Left ventricle myocardium inferior (tissue), 1 donor: Measurements from ENCODE around the gene PIM3. TPM values are rescaled to one million over a fixed set of nuclear protein-coding genes. Genes with fewer than 3 reads are reported as not detected.

ENCODE experiments used
- DNase-seq: peaks from one replicate; pipeline ENCODE4 v3.0.0-alpha.2; 2020
- H3K27ac ChIP-seq: fragments of 200-600 bp; replicated peaks from 2 replicates; pipeline ENCODE4 v1.8.0; 2021
- H3K27me3 ChIP-seq: fragments of 200-600 bp; 2 replicates; pipeline ENCODE4 v1.8.0; 2021; ENCODE audit warnings: low read depth
- H3K36me3 ChIP-seq: fragments of 200-600 bp; 2 replicates; pipeline ENCODE4 v1.8.0; 2021
- H3K4me1 ChIP-seq: fragments of 200-600 bp; 2 replicates; pipeline ENCODE4 v1.8.0; 2021
- H3K4me3 ChIP-seq: fragments of 200-600 bp; 2 replicates; pipeline ENCODE4 v1.8.0; 2021; ENCODE audit warnings: mild to moderate bottlenecking, moderate library complexity
- H3K9me3 ChIP-seq: fragments of 200-600 bp; replicated peaks from 2 replicates; pipeline ENCODE4 v1.8.0; 2021
- intact Hi-C: fragments of 100-400 bp; cut with micrococcal nuclease; formaldehyde crosslinking; loops from one replicate; pipeline ENCODE4 v1.11.0; 2022
- long read RNA-seq: library from polyadenylated mRNA; unstranded; transcript quantifications from one replicate; pipeline ENCODE4 v2.0.0, GENCODE V29; 2021
- total RNA-seq: library from RNA; stranded (reverse); fragmentation: NEBNext Ultra II Directional; extraction: Animal tissue kit (Norgen Biotek cat#: 25700); gene quantifications from one replicate; pipeline ENCODE4 v1.2.1, GENCODE V29; 2021
- TF ChIP-seq, protein P1 (sequence below): fragments of 200-600 bp; IDR thresholded peaks from 2 replicates; pipeline ENCODE4 v1.8.0; 2021; ENCODE audit warnings: antibody characterized with exemption, mild to moderate bottlenecking, borderline replicate concordance
- donor health status: DM: no; HTN: yes; CAD: no; lungs with severe emphysema.

Gene PIM3
- 57.1 TPM for total RNA-seq
- long read RNA-seq, transcript PIM3-201 (6 exons, 2,369 nt): major isoform, 388 of 495 reads
- long read RNA-seq, partial matches to known transcripts: 78 of 495 reads
- long read RNA-seq, other reads (novel, unspliced or antisense): 29 of 495 reads

DNA sequence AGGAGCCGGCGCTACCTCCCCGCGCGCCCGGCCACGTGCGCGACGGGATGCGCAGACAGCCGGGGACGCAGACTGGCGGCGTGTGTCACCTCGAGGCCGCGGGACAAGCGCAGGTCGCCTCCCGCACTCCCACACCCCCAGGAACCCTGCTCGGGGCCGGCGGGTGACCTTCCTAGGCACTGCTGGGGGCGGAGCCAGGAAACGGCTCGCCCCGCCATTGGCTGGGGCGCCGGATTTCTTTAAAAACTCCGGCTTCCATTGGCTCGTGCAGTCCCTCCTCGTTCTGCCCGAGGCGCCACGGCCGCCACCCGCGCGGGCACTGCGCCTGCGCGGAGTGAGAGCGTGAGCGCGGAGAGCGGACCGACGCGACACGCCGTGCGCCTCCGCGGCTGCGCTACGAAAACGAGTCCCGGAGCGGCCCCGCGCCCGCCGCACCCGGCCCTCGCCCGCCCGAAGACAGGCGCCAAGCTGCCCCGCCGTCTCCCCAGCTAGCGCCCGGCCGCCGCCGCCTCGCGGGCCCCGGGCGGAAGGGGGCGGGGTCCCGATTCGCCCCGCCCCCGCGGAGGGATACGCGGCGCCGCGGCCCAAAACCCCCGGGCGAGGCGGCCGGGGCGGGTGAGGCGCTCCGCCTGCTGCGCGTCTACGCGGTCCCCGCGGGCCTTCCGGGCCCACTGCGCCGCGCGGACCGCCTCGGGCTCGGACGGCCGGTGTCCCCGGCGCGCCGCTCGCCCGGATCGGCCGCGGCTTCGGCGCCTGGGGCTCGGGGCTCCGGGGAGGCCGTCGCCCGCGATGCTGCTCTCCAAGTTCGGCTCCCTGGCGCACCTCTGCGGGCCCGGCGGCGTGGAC lies at the start of gene PIM3:
TSS of gene PIM3 (plus strand) at position 614 of the 846 bp plus-strand sequence. CDS start at position 790, 176 bp downstream.
- Histone ChIP-seq H3K36me3 (peaks cover 31% of the 10 kb centered on the region), H3K9me3 (no peaks in the 10 kb centered on the region), H3K27me3 (no peaks in the 10 kb centered on the region), H3K27ac (peak within 1 kb of the TSS; percentile 99), H3K4me1 (peaks cover 73% of the 10 kb centered on the region), H3K4me3 (peak within 1 kb of the TSS; percentile 96)
- TF ChIP-seq, protein P1, sequence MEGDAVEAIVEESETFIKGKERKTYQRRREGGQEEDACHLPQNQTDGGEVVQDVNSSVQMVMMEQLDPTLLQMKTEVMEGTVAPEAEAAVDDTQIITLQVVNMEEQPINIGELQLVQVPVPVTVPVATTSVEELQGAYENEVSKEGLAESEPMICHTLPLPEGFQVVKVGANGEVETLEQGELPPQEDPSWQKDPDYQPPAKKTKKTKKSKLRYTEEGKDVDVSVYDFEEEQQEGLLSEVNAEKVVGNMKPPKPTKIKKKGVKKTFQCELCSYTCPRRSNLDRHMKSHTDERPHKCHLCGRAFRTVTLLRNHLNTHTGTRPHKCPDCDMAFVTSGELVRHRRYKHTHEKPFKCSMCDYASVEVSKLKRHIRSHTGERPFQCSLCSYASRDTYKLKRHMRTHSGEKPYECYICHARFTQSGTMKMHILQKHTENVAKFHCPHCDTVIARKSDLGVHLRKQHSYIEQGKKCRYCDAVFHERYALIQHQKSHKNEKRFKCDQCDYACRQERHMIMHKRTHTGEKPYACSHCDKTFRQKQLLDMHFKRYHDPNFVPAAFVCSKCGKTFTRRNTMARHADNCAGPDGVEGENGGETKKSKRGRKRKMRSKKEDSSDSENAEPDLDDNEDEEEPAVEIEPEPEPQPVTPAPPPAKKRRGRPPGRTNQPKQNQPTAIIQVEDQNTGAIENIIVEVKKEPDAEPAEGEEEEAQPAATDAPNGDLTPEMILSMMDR: peak; percentile 5
- DNase-seq: peak; percentile 94
- intact Hi-C loops: no loop called here

DNA sequence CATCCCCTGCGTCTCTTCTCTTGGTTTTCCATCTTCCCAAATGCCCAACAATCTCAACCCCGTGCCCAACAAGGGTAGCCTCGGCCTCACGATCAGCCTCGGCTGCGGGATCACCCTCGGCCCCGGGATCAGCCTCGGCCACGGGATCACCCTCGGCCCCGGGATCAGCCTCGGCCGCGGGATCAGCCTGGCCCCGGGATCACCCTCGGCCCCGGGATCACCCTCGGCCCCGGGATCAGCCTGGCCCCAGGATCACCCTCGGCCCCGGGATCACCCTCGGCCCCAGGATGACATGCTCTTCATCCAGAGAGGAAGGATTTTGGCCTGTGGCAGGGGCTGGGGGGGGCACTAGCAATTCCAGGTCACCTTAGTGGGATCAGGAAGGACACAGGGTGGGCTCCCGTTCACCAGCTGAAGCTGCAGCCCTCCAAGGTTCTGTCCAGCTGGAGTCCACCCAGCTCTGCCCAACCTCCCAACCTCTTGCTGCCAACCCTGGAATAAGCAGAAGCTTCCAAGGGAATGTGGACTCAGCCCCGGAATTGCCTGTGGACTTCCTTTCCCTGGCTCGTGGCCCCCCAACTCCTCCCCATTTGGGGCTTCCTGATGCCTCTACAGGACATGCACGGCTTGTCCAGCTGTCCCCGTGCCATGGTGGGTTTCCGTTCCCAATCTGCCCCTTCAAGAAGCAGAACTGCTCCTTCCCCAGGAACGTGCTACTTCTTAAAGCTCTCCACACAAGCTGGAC lies 48.5 kb upstream of the PIM3 start:
- Histone ChIP-seq H3K27ac (no peak overlapping the region), H3K4me1 (peaks cover 6% of the 10 kb centered on the region), H3K9me3 (no peaks in the 10 kb centered on the region), H3K27me3 (no peaks in the 10 kb centered on the region), H3K4me3 (no peak overlapping the region), H3K36me3 (peaks cover 67% of the 10 kb centered on the region)
- intact Hi-C loops: no loop called here
- TF ChIP-seq, protein P1: no peak
- no peak for DNase-seq

DNA sequence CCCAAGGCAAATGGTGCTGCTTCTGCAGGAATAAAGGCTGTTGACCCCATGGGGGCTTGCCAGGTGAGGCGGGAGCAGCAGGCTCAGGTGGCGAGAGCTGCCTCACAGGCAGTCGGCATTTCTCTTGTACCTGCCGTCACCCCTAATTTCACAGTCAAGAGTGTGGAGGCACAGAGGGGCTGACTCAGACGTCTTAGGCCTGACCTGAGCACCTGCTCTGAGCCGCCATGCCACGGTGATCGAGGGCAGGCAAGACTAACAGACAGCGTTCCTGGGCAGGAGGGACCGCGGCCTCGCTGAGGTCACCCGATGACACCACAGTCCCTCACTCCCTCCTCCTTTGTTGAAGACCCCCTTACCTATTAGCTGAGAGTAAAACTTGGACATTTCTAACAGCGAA lies 47.5 kb upstream of the PIM3 start:
- Histone ChIP-seq H3K36me3 (peaks cover 57% of the 10 kb centered on the region), H3K27me3 (no peaks in the 10 kb centered on the region), H3K4me3 (no peak overlapping the region), H3K27ac (no peak overlapping the region), H3K4me1 (peaks cover 15% of the 10 kb centered on the region), H3K9me3 (no peaks in the 10 kb centered on the region)
- DNase-seq: no peak
- intact Hi-C loops: no loop called here
- TF ChIP-seq, protein P1: no peak

DNA sequence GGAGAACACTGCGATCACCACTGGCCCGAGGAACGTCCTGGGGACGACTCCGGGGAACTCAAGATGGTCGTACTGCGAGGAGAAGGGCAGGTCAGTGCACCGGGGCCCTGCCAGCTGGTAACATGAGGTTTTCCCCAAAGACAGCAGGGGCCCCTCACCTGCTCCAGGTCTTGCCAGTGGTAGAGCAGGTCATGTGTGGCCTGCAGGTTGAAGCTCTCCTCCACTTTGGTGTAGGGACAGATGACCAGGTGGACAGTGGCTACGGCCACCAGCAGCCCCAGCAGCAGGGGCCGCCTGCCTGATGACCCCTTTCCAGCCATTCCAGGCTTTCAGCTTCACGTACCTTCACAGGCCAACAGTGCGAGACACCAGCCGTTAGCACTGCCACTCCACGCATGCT lies 47.1 kb upstream of the PIM3 start:
- Histone ChIP-seq H3K9me3 (no peaks in the 10 kb centered on the region), H3K4me1 (peaks cover 16% of the 10 kb centered on the region), H3K27ac (no peak overlapping the region), H3K27me3 (no peaks in the 10 kb centered on the region), H3K4me3 (no peak overlapping the region), H3K36me3 (peaks cover 53% of the 10 kb centered on the region)
- TF ChIP-seq, protein P1: no peak
- intact Hi-C loops: no loop called here
- no peak for DNase-seq

DNA sequence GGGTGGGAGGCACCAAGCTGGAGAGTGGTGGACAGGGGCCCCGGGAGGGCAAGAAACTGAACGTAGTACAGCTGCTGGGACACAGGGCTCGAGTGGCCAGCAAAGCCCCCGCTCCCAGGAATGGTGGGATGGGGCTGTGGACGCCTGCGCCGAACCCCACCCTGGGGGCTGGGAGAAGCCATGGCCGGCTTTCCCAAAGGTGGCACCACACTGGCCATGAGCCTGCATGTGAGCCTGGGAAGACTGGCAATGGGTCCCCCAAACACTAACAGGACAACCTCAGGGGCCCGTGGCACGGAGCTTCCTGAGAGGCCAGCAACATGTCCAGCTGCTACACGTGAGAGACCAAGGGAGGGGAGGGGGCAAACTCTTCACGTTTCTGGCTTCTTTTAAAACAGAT lies 46.3 kb upstream of the PIM3 start:
- TF ChIP-seq, protein P1: no peak
- no peak overlapping the region for H3K27ac ChIP-seq
- no peak for DNase-seq
- H3K36me3 ChIP-seq: peaks cover 45% of the 10 kb centered on the region
- H3K4me3 ChIP-seq: no peak overlapping the region
- intact Hi-C loops: no loop called here
- H3K27me3 ChIP-seq: no peaks in the 10 kb centered on the region
- peaks cover 24% of the 10 kb centered on the region for H3K4me1 ChIP-seq
- H3K9me3 ChIP-seq: no peaks in the 10 kb centered on the region
